ENCODE results near the gene ZNF92. TPM values are rescaled to one million over a fixed set of nuclear protein-coding genes. Genes with fewer than 3 reads are reported as not detected.
"Not testable (repeated sequence)": the region's sequence is repeated elsewhere in the genome, so short reads cannot be mapped to it uniquely, and the experiment has no call there.

The ZNF92 gene
- total and polyA plus RNA-seq, 2 donors, result 3.0 to 30.6 TPM

- no peak overlapping the region for H3K27ac ChIP-seq (ENCODE audit: low read depth)
- no peak for DNase-seq (ENCODE audit: extremely low spot score)
- H3K4me1 ChIP-seq (ENCODE audit: insufficient read depth), result no peaks in the 10 kb centered on the region
- H3K4me3 ChIP-seq (ENCODE audit: low read depth, low read length), result no peak overlapping the region
- H3K36me3 ChIP-seq (ENCODE audit: insufficient read depth), result no peaks in the 10 kb centered on the region
Observed at GRCh38 chr7:65441010-65441409, 67.4 kb downstream of the ZNF92 start.

GRCh38 chr7:65444205-65444842 lies 70.7 kb downstream of the ZNF92 start:
- Histone ChIP-seq H3K4me1 (ENCODE audit: insufficient read depth) (no peaks in the 10 kb centered on the region), H3K36me3 (ENCODE audit: insufficient read depth) (no peaks in the 10 kb centered on the region), H3K27ac (ENCODE audit: low read depth) (no peak overlapping the region), H3K4me3 (ENCODE audit: low read depth, low read length) (no peak overlapping the region)
- no peak for DNase-seq (ENCODE audit: extremely low spot score)
- WGBS, result 51% methylated on average over 1 of the region's 1 CpG

GRCh38 chr7:65444899-65445823 lies 71.5 kb downstream of the ZNF92 start:
- 60% methylated on average over 4 of the region's 4 CpGs for WGBS

GRCh38 chr7:65447041-65447440 lies 73.4 kb downstream of the ZNF92 start:
- not testable (repeated sequence) for DNase-seq (ENCODE audit: extremely low spot score); H3K4me3 ChIP-seq (ENCODE audit: low read depth, low read length); H3K36me3 ChIP-seq (ENCODE audit: insufficient read depth); H3K4me1 ChIP-seq (ENCODE audit: insufficient read depth); H3K27ac ChIP-seq (ENCODE audit: low read depth)
- WGBS, result 74% methylated on average over 8 of the region's 8 CpGs

More at GRCh38 chr7:65444899-65445823, 71.5 kb downstream of the ZNF92 start:
- Histone ChIP-seq H3K27ac (ENCODE audit: low read depth) (no peak overlapping the region), H3K4me3 (ENCODE audit: low read depth, low read length) (no peak overlapping the region), H3K36me3 (ENCODE audit: insufficient read depth) (no peaks in the 10 kb centered on the region), H3K4me1 (ENCODE audit: insufficient read depth) (no peaks in the 10 kb centered on the region)
- no peak for DNase-seq (ENCODE audit: extremely low spot score)

- no peak for DNase-seq (ENCODE audit: extremely low spot score)
- no peak overlapping the region for H3K4me3 ChIP-seq (ENCODE audit: low read depth, low read length)
- no peak overlapping the region for H3K27ac ChIP-seq (ENCODE audit: low read depth)
- H3K4me1 ChIP-seq (ENCODE audit: insufficient read depth), result no peaks in the 10 kb centered on the region
- H3K36me3 ChIP-seq (ENCODE audit: insufficient read depth), result no peaks in the 10 kb centered on the region
Observed at GRCh38 chr7:65448816-65449504, 75.3 kb downstream of the ZNF92 start.

- Histone ChIP-seq H3K4me1 (ENCODE audit: insufficient read depth) (no peaks in the 10 kb centered on the region), H3K36me3 (ENCODE audit: insufficient read depth) (no peaks in the 10 kb centered on the region), H3K27ac (ENCODE audit: low read depth) (no peak overlapping the region), H3K4me3 (ENCODE audit: low read depth, low read length) (no peak overlapping the region)
- 8% methylated on average over 2 of the region's 2 CpGs for WGBS
- no peak for DNase-seq (ENCODE audit: extremely low spot score)
Observed at GRCh38 chr7:65449505-65449852, 75.8 kb downstream of the ZNF92 start.
